GM18526 (cell line): ENCODE measurements around the gene RNGTT.

ENCODE experiments used
- POLR2A ChIP-seq: IDR thresholded peaks from 3 replicates; pipeline ENCODE4 v1.6.1; 2011; ENCODE audit not compliant: insufficient read length; ENCODE audit errors: extremely low read depth

RNGTT gene

GRCh38 chr6:88982720-88983119 is 19.3 kb upstream of the RNGTT start:
- no peak for TF ChIP-seq POLR2A

GRCh38 chr6:88975369-88975768 is 12.0 kb upstream of the RNGTT start:
- no peak for TF ChIP-seq POLR2A

- no peak for TF ChIP-seq POLR2A
Measured at GRCh38 chr6:88972504-88973423, 9.3 kb upstream of the RNGTT start.

- TF ChIP-seq POLR2A = no peak
Measured at GRCh38 chr6:88970301-88970700, 6.9 kb upstream of the RNGTT start.

GRCh38 chr6:88967891-88968290 is 4.5 kb upstream of the RNGTT start:
- TF ChIP-seq POLR2A = no peak

GRCh38 chr6:88965691-88966090 is 2.3 kb upstream of the RNGTT start:
- TF ChIP-seq POLR2A = no peak

GRCh38 chr6:88964509-88964908 is 1.1 kb upstream of the RNGTT start:
- no peak for TF ChIP-seq POLR2A

GRCh38 chr6:88958842-88959241 is 4.6 kb downstream of the RNGTT start:
- TF ChIP-seq POLR2A = no peak

- TF ChIP-seq POLR2A = no peak
Measured at GRCh38 chr6:88953550-88954386, 9.7 kb downstream of the RNGTT start.

- no peak for TF ChIP-seq POLR2A
Measured at GRCh38 chr6:88952065-88952704, 11.2 kb downstream of the RNGTT start.

GRCh38 chr6:88945415-88946008 is 17.9 kb downstream of the RNGTT start:
- no peak for TF ChIP-seq POLR2A

- TF ChIP-seq POLR2A = no peak
Measured at GRCh38 chr6:88933521-88933920, 29.9 kb downstream of the RNGTT start.

- no peak for TF ChIP-seq POLR2A
Measured at GRCh38 chr6:88922775-88923548, 40.5 kb downstream of the RNGTT start.

- TF ChIP-seq POLR2A = no peak
Measured at GRCh38 chr6:88921734-88922133, 41.7 kb downstream of the RNGTT start.
